Calu3 (cell line): ENCODE measurements around the gene EEPD1. TPM values are rescaled to one million over a fixed set of nuclear protein-coding genes. Genes with fewer than 3 reads are reported as not detected.

ENCODE experiments used
- BruUV-seq: library from RNA; stranded (reverse); fragments of 400-500 nt; replicated peaks from 2 replicates; lab custom pipeline; 2021; lab: Mats Ljungman, UMichigan
- CTCF ChIA-PET: fragments of 300-600 bp; sonication (Branson Sonifier 250); formaldehyde crosslinking; loops from one replicate; lab custom pipeline; 2022; ENCODE audit warnings: antibody characterized with exemption; lab: Charles Lee
- DNase-seq: peaks from one replicate; pipeline ENCODE4 v3.0.0; 2022
- H3K27ac Mint-ChIP-seq: one replicate; pipeline ENCODE4 v1.8.0; 2022; ENCODE audit warnings: mixed read lengths; ENCODE audit not compliant: unreplicated experiment
- H3K27me3 Mint-ChIP-seq: one replicate; pipeline ENCODE4 v1.8.0; 2022; ENCODE audit warnings: mixed read lengths; ENCODE audit not compliant: unreplicated experiment
- H3K36me3 Mint-ChIP-seq: one replicate; pipeline ENCODE4 v1.8.0; 2022; ENCODE audit warnings: mild to moderate bottlenecking, moderate library complexity, mixed read lengths; ENCODE audit not compliant: insufficient read depth, unreplicated experiment
- H3K4me1 Mint-ChIP-seq: one replicate; pipeline ENCODE4 v1.8.0; 2022; ENCODE audit warnings: mild to moderate bottlenecking, low read depth, mixed read lengths; ENCODE audit not compliant: unreplicated experiment
- H3K4me3 Mint-ChIP-seq: one replicate; pipeline ENCODE4 v1.8.0; 2022; ENCODE audit warnings: mild to moderate bottlenecking, low read depth, moderate library complexity, mixed read lengths; ENCODE audit not compliant: unreplicated experiment
- H3K9me3 Mint-ChIP-seq: one replicate; pipeline ENCODE4 v1.8.0; 2022; ENCODE audit warnings: low read depth, mixed read lengths; ENCODE audit not compliant: unreplicated experiment
- CTCF ChIP-seq: fragments of 200-600 bp; IDR thresholded peaks from one replicate; pipeline ENCODE4 v1.8.0; 2022; ENCODE audit warnings: antibody characterized with exemption; ENCODE audit not compliant: unreplicated experiment
- intact Hi-C: fragments of 100-400 bp; cut with micrococcal nuclease; formaldehyde crosslinking; loops from one replicate; pipeline ENCODE4 v1.10.0; 2022; ENCODE audit not compliant: unreplicated experiment
- total RNA-seq: library from RNA; stranded (reverse); gene quantifications from 2 replicates; pipeline ENCODE4 v1.2.3, GENCODE V29; 2022

Gene EEPD1
- total RNA-seq, 1 experiment from 2014 or later, result 48.8 TPM

- H3K4me3 Mint-ChIP-seq, result no peak overlapping the region
- peaks cover under 1% of the 10 kb centered on the region for H3K4me1 Mint-ChIP-seq
- H3K27me3 Mint-ChIP-seq, result no peaks in the 10 kb centered on the region
- H3K9me3 Mint-ChIP-seq, result peaks cover 5% of the 10 kb centered on the region
- intact Hi-C loops, result no loop called here
- H3K36me3 Mint-ChIP-seq, result peaks cover 5% of the 10 kb centered on the region
- DNase-seq, result no peak
- H3K27ac Mint-ChIP-seq, result no peak overlapping the region
- BruUV-seq, result no TSS peak
- TF ChIP-seq CTCF, result no peak
- CTCF ChIA-PET, result no interaction called here
Observed at GRCh38 chr7:36216063-36216684, 63.1 kb downstream of the EEPD1 start.

DNA sequence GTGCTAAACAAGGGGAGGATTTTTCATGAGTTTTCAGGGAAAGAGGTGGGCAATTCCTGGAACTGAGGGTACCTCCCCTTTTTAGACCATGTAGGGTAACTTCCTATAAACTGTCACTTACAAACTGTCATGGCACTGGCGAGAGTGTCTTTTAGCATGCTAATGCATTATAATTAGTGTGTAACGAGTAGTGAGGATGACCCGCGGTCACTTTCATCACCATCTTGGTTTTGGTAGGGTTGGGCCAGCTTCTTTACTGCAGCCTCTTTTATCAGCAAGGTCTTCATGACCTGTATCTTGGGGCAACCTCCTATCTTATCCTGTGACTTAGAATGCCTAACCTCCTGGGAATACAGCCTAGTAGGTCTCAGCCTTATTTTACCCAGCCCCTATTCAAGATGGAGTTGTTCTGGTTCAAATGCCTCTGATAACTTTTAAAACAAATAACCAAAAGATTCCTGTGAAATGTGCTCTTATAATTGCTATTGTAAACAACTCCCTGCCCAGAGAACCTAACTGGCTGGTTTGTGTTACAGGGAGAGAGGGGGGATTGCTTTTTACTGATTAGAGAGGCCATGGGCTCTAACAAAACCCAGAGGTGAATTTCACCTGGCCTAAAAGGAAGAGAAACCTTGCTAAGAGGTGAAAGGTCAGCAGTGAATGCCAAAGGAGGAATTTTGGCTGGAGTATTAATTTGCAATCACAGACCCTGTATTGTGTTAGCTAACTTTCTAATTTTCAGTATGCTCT lies 64.3 kb downstream of the EEPD1 start:
- BruUV-seq, result no TSS peak
- no peaks in the 10 kb centered on the region for H3K27me3 Mint-ChIP-seq
- DNase-seq, result no peak
- no peak overlapping the region for H3K27ac Mint-ChIP-seq
- intact Hi-C loops, result no loop called here
- CTCF ChIA-PET, result interaction anchor here (0.5 to 0.6 kb wide), 3 partner anchors 10 to 160 kb away, joined by 3 to 9 read pairs (median 4); no protein-coding TSS in a partner anchor
- peaks cover 5% of the 10 kb centered on the region for H3K9me3 Mint-ChIP-seq
- no peaks in the 10 kb centered on the region for H3K36me3 Mint-ChIP-seq
- TF ChIP-seq CTCF, result no peak
- no peaks in the 10 kb centered on the region for H3K4me1 Mint-ChIP-seq
- no peak overlapping the region for H3K4me3 Mint-ChIP-seq

DNA sequence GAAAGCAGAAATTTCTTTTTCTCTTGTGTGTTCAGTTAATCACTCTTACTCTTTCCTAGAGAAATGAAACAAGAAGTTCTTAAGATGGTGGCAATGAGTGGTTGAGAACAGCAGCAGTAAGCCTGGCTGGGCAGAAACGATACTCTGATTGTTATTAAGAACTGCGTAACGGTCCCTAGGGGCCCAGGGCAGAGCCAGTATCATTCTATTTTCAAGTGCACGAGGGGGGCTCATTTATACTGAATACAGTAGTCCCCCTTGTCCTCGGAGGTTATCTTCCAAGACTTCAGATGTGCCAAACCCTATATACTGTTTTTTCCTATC lies 64.9 kb downstream of the EEPD1 start:
- intact Hi-C loops, result no loop called here
- H3K27ac Mint-ChIP-seq, result no peak overlapping the region
- no peak overlapping the region for H3K4me3 Mint-ChIP-seq
- no peak for DNase-seq
- BruUV-seq, result no TSS peak
- no peaks in the 10 kb centered on the region for H3K27me3 Mint-ChIP-seq
- no peaks in the 10 kb centered on the region for H3K4me1 Mint-ChIP-seq
- CTCF ChIA-PET, result no interaction called here
- no peak for TF ChIP-seq CTCF
- H3K9me3 Mint-ChIP-seq, result peaks cover 5% of the 10 kb centered on the region
- no peaks in the 10 kb centered on the region for H3K36me3 Mint-ChIP-seq

- H3K4me1 Mint-ChIP-seq, result peaks cover 4% of the 10 kb centered on the region
- BruUV-seq, result no TSS peak
- H3K27me3 Mint-ChIP-seq, result no peaks in the 10 kb centered on the region
- CTCF ChIA-PET, result no interaction called here
- no peak for DNase-seq
- no peak overlapping the region for H3K27ac Mint-ChIP-seq
- no peak overlapping the region for H3K4me3 Mint-ChIP-seq
- intact Hi-C loops, result no loop called here
- no peak for TF ChIP-seq CTCF
- peaks cover 3% of the 10 kb centered on the region for H3K36me3 Mint-ChIP-seq
- H3K9me3 Mint-ChIP-seq, result peaks cover 5% of the 10 kb centered on the region
Observed at GRCh38 chr7:36219429-36219828, 66.4 kb downstream of the EEPD1 start.
